Heart left ventricle (tissue), 16 donors: ENCODE data around the gene ALDH3A2. TPM values are rescaled to one million over a fixed set of nuclear protein-coding genes. Genes with fewer than 3 reads are reported as not detected.
A peak's percentile ranks its signal among the peaks of the same experiment; 100 is the strongest.

Experiments
- ATAC-seq, 4 donors: fragments of 200-7000 bp; cut with Tn5 transposase; one replicate each; pipeline ENCODE4 v1.9.1; 2020 to 2022; ENCODE audit warnings: moderate library complexity in 4 of 4, mild to moderate bottlenecking in 3 of 4, moderate number of reproducible peaks in 1 of 4
- DNase-seq, 5 donors: peaks; one replicate each; pipeline ENCODE4 v3.0.0-alpha.2; 2020
- H3K27ac ChIP-seq, 12 donors: fragments of 200-600 bp; sonication (generic) in 4 of 12; one replicate each; pipeline versions ENCODE4 v1.5.0 to v1.8.0; 2016 to 2022; ENCODE audit warnings: mild to moderate bottlenecking in 2 of 12
- H3K27me3 ChIP-seq, 9 donors: fragments of 200-600 bp; sonication (generic) in 2 of 9; one replicate each; pipeline versions ENCODE4 v1.5.1 to v1.8.0; 2016 to 2022; ENCODE audit warnings: mild to moderate bottlenecking in 3 of 9
- H3K36me3 ChIP-seq, 9 donors: fragments of 200-600 bp; sonication (generic) in 2 of 9; one replicate each; pipeline versions ENCODE4 v1.5.0 to v1.8.0; 2018 to 2022; ENCODE audit warnings: mild to moderate bottlenecking in 2 of 9
- H3K4me1 ChIP-seq, 12 donors: fragments of 200-600 bp; sonication (generic) in 4 of 12; one replicate each; pipeline versions ENCODE4 v1.5.0 to v1.8.0; 2016 to 2022; ENCODE audit warnings: mild to moderate bottlenecking in 3 of 12
- H3K4me3 ChIP-seq, 12 donors: fragments of 200-600 bp; sonication (generic) in 4 of 12; one replicate each; pipeline versions ENCODE4 v1.5.0 to v1.8.0; 2017 to 2022; ENCODE audit warnings: mild to moderate bottlenecking in 9 of 12, moderate library complexity in 4 of 12
- H3K9me3 ChIP-seq, 12 donors: fragments of 200-600 bp; sonication (generic) in 4 of 12; one replicate each; pipeline versions ENCODE4 v1.5.0 to v1.8.0; 2016 to 2022; ENCODE audit warnings: mild to moderate bottlenecking in 1 of 12
- POLR2A ChIP-seq, 2 donors: fragments of 450-650 bp; IDR thresholded peaks; one replicate each; pipeline ENCODE4 v1.6.1; 2017; ENCODE audit warnings: antibody characterized with exemption in 2 of 2, mild to moderate bottlenecking in 2 of 2, moderate library complexity in 2 of 2
- WGBS, 4 donors: extraction: QIAGEN DNeasy Blood & Tissue Kit in 2 of 4; methylation state at CpG; one replicate each; pipeline versions ENCODE4 v1.1.5 to v1.1.7; 2013 to 2018; 5-methylcytosine and 5-hydroxymethylcytosine counted together
- intact Hi-C, 10 donors: fragments of 100-400 bp; cut with DNase I; formaldehyde crosslinking; loops; one replicate each; pipeline versions ENCODE4 v1.11.1 to v1.14.2; 2022
- polyA plus RNA-seq, 2 donors: library from polyadenylated mRNA; stranded (reverse); fragments of 200-250 nt; gene quantifications; one replicate each; pipeline ENCODE4 v1.2.3, GENCODE V29; 2013
- total RNA-seq, 9 donors: library from RNA; depleted of rRNA in 2 of 9; stranded (reverse); fragments of >200 nt in 2 of 9; fragmentation: NEBNext Ultra II Directional in 3 of 9; extraction: Animal tissue kit (Norgen Biotek cat#: 25700) in 3 of 9; gene quantifications; one replicate each; pipeline versions ENCODE4 v1.1.0 to v1.2.4, GENCODE V29; 2016 to 2023
- TF ChIP-seq, protein P1 (sequence below), 12 donors: fragments of 200-600 bp; sonication (generic) in 4 of 12; IDR thresholded peaks; one replicate each; pipeline versions ENCODE4 v1.5.0 to v1.8.0; 2018 to 2022; ENCODE audit warnings: antibody characterized with exemption in 12 of 12, mild to moderate bottlenecking in 5 of 12
- donor health status: ischemic (EF 13 %, LVEDD 7.1; RV severe dilation, severe dysfunction).
- donor health status: healthy with polysubstance abuse.
- donor health status: DM: no; HTN: yes; CAD: no.
- donor health status: DM: no; HTN: no; CAD: no.
- donor health status: ischemic (EF 25% LVEDD 6.9; RV normal size, moderate dysfunction).
- donor health status: ischemic (EF 25% LVEDD 5.7; RV mildly dilated, moderate dysfunction).
- donor health status: healthy.
- donor health status: DM: yes; HTN: yes; CAD: no.
- donor health status: ischemic (EF 35%, LVEDD 5.7; RV mildly dilated, moderate dysfunction).
- donor health status: nonischemic (EF 11% LVEDD 7.7; RV severe dilation, severe dysfunction).
- donor health status: DM: yes; HTN: yes; CAD: no.
- donor health status: PGD.
- donor health status: ischemic (EF 29% LVEDD 5.4; RV normal size, mild dysfunction).
- donor health status: nonischemic (EF 23%, LVEDD 6.1; RV moderate dilation, normal function).

Gene ALDH3A2
- total and polyA plus RNA-seq, 11 donors, result 25.7 to 129 (median 71.8) TPM

DNA sequence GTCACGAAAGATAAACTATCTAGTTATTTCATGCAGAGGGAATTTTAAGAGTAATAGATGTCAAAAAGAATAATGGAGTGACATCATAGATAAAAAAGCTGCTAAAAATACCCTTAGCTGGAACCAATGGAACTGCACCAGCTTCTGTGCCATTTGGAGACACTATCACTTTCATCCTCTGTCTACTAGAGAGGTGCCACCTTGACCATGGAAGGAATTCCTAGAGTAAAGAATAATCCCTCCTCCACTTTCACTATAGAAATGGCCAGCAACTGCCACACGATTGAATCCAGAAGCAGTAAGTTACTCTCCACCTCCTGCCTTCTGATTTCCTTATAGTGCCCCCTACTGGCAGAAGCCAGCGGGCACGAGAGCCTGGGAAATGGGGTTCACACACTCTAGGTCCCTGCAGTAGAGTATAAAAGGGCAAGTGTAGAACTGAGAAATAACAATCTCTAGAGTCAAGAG, 2.8 kb upstream of the ALDH3A2 start:
- intact Hi-C loops, result loop anchor here (2.0 to 10.0 kb wide), 12 partner anchors 99 to 281 kb away; partner anchors contain the start of genes B9D1 (in 2 of the 10), ALDH3A1 (in 1 of the 10) and MAPK7 (in 1 of the 10)
- H3K4me3 ChIP-seq, result no peak overlapping the region
- H3K36me3 ChIP-seq, result no peaks in the 10 kb centered on the region
- H3K27ac ChIP-seq, result no peak overlapping the region
- TF ChIP-seq, protein P1, sequence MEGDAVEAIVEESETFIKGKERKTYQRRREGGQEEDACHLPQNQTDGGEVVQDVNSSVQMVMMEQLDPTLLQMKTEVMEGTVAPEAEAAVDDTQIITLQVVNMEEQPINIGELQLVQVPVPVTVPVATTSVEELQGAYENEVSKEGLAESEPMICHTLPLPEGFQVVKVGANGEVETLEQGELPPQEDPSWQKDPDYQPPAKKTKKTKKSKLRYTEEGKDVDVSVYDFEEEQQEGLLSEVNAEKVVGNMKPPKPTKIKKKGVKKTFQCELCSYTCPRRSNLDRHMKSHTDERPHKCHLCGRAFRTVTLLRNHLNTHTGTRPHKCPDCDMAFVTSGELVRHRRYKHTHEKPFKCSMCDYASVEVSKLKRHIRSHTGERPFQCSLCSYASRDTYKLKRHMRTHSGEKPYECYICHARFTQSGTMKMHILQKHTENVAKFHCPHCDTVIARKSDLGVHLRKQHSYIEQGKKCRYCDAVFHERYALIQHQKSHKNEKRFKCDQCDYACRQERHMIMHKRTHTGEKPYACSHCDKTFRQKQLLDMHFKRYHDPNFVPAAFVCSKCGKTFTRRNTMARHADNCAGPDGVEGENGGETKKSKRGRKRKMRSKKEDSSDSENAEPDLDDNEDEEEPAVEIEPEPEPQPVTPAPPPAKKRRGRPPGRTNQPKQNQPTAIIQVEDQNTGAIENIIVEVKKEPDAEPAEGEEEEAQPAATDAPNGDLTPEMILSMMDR (IDR thresholded peaks at IDR 0.05), result peak; percentile 18 to 63 (median 46)
- no peak for TF ChIP-seq POLR2A (IDR thresholded peaks at IDR 0.05)
- WGBS, 4 donors, result 21 to 29% (median 27%) methylated on average over 4 of the region's 4 CpGs
- ATAC-seq (no peak), DNase-seq (peak in 1 of 5 donors; percentile 35)
- no peaks in the 10 kb centered on the region for H3K27me3 ChIP-seq
- H3K4me1 ChIP-seq, result peaks cover 0 to 37% (median 27%) of the 10 kb centered on the region in 12 donors
- no peaks in the 10 kb centered on the region for H3K9me3 ChIP-seq

- Histone ChIP-seq H3K9me3 (no peaks in the 10 kb centered on the region), H3K27me3 (no peaks in the 10 kb centered on the region), H3K4me1 (peaks cover 0 to 49% (median 40%) of the 10 kb centered on the region in 12 donors), H3K27ac (peak overlapping the region; percentile 74 to 99 (median 95)), H3K36me3 (peaks cover 0 to 3% (median 0%) of the 10 kb centered on the region in 9 donors), H3K4me3 (peak overlapping the region in 8 of 12 donors; percentile 66 to 97 (median 85))
- WGBS, 4 donors, result 77 to 83% (median 81%) methylated on average over 4 of the region's 4 CpGs
- DNase-seq (no peak), ATAC-seq (no peak)
- TF ChIP-seq, protein P1 (IDR thresholded peaks at IDR 0.05), result no peak
- TF ChIP-seq POLR2A (IDR thresholded peaks at IDR 0.05), result no peak
- intact Hi-C loops, result loop anchor here (2.0 to 10.0 kb wide), 12 partner anchors 98 to 282 kb away; partner anchors contain the start of genes B9D1 (in 2 of the 10), ALDH3A1 (in 1 of the 10) and MAPK7 (in 1 of the 10)
Measured at GRCh38 chr17:19646788-19647696, 1.5 kb upstream of the ALDH3A2 start.

- H3K9me3 ChIP-seq, result no peaks in the 10 kb centered on the region
- intact Hi-C loops, result loop anchor here (2.0 to 10.0 kb wide), 15 partner anchors 97 to 283 kb away; partner anchors contain the start of genes B9D1 (in 2 of the 10), ALDH3A1 (in 1 of the 10) and MAPK7 (in 1 of the 10)
- peak; percentile 23 to 55 (median 51) for ATAC-seq
- peaks cover 0 to 11% (median 2%) of the 10 kb centered on the region in 9 donors for H3K36me3 ChIP-seq
- WGBS, 4 donors, result 2 to 4% (median 3%) methylated on average over 31 to 37 of the region's 37 CpGs
- no peaks in the 10 kb centered on the region for H3K27me3 ChIP-seq
- TF ChIP-seq, protein P1 (IDR thresholded peaks at IDR 0.05), result no peak
- no peak for TF ChIP-seq POLR2A (IDR thresholded peaks at IDR 0.05)
- peak overlapping the region; percentile 74 to 99 (median 95) for H3K27ac ChIP-seq
- peak; percentile 70 to 84 (median 80) for DNase-seq
- peak overlapping the region; percentile 59 to 97 (median 82) for H3K4me3 ChIP-seq
- H3K4me1 ChIP-seq, result peaks cover 0 to 58% (median 46%) of the 10 kb centered on the region in 12 donors
Measured at GRCh38 chr17:19647697-19648474, 665 bp upstream of the ALDH3A2 start.
